IMR-90 (cell line): Measurements from ENCODE around the gene HEPH. TPM values are rescaled to one million over a fixed set of nuclear protein-coding genes. Genes with fewer than 3 reads are reported as not detected.

Experiments
- ATAC-seq: fragments of 200-7000 bp; cut with Tn5 transposase; 2 replicates; pipeline ENCODE4 v1.9.1; 2020; ENCODE audit warnings: low read depth, mild to moderate bottlenecking, moderate library complexity
- BruUV-seq: library from RNA; stranded (reverse); fragments of 400-500 nt; replicated peaks from 2 replicates; lab custom pipeline; 2021; lab: Mats Ljungman, UMichigan
- CTCF ChIA-PET: fragments of 300-600 bp; formaldehyde crosslinking; extraction: SDS; loops from one replicate; lab custom pipeline; 2021; ENCODE audit warnings: antibody characterized with exemption; lab: Yijun Ruan, JAX
- POLR2A ChIA-PET: fragments of 300-600 bp; sonication (Branson Sonifier 250); formaldehyde crosslinking; loops from one replicate; lab custom pipeline; 2022; ENCODE audit warnings: antibody characterized with exemption; ENCODE audit not compliant: unreplicated experiment; lab: Charles Lee
- DNase-seq: peaks from one replicate; pipeline ENCODE4 v3.0.0; 2013
- H2AFZ ChIP-seq: replicated peaks from 2 replicates; pipeline ENCODE3; 2013; ENCODE audit warnings: low read length, mild to moderate bottlenecking; ENCODE audit not compliant: poor library complexity
- H2AK5ac ChIP-seq: 2 replicates; pipeline ENCODE4 v1.6.1; 2013; ENCODE audit warnings: low read depth, low read length, inconsistent platforms
- H2AK9ac ChIP-seq: replicated peaks from 2 replicates; pipeline ENCODE3; 2013; ENCODE audit warnings: mild to moderate bottlenecking, low read depth, low read length, moderate library complexity; ENCODE audit not compliant: poor library complexity
- H2BK120ac ChIP-seq: 2 replicates; pipeline ENCODE4 v1.6.1; 2013; ENCODE audit warnings: low read depth, low read length, inconsistent platforms
- H2BK15ac ChIP-seq: 3 replicates; pipeline ENCODE4 v1.6.1; 2013; ENCODE audit warnings: low read depth, low read length, inconsistent platforms
- H2BK20ac ChIP-seq: 2 replicates; pipeline ENCODE4 v1.6.1; 2013; ENCODE audit warnings: low read depth, mild to moderate bottlenecking, inconsistent platforms, low read length, moderate library complexity
- H2BK5ac ChIP-seq: 2 replicates; pipeline ENCODE4 v1.6.1; 2013; ENCODE audit warnings: mild to moderate bottlenecking, low read depth, low read length, inconsistent platforms; ENCODE audit not compliant: poor library complexity, severe bottlenecking
- H3K14ac ChIP-seq: replicated peaks from 2 replicates; pipeline ENCODE4 v1.6.1; 2013; ENCODE audit warnings: low read depth, low read length, inconsistent platforms
- H3K18ac ChIP-seq: 2 replicates; pipeline ENCODE4 v1.6.1; 2013; ENCODE audit warnings: low read depth, low read length, control low read depth
- H3K23ac ChIP-seq: 2 replicates; pipeline ENCODE4 v1.6.1; 2013; ENCODE audit warnings: low read depth, low read length, inconsistent platforms
- H3K27ac ChIP-seq: 2 replicates; pipeline ENCODE4 v1.5.1; 2013; ENCODE audit warnings: mild to moderate bottlenecking, control low read depth, low read length; ENCODE audit not compliant: insufficient read depth
- H3K27me3 ChIP-seq: 2 replicates; pipeline ENCODE4 v1.6.1; 2013; ENCODE audit warnings: low read length; ENCODE audit not compliant: control insufficient read depth, insufficient read depth
- H3K36me3 ChIP-seq: 2 replicates; pipeline ENCODE4 v1.6.1; 2013; ENCODE audit warnings: low read length, mixed read lengths; ENCODE audit not compliant: control insufficient read depth, insufficient read depth
- H3K4ac ChIP-seq: 2 replicates; pipeline ENCODE4 v1.6.1; 2013; ENCODE audit warnings: low read depth, low read length, inconsistent platforms
- H3K4me1 ChIP-seq: 2 replicates; pipeline ENCODE4 v1.6.1; 2013; ENCODE audit warnings: low read length, mixed read lengths; ENCODE audit not compliant: control insufficient read depth, insufficient read depth
- H3K4me2 ChIP-seq: 2 replicates; pipeline ENCODE4 v1.6.1; 2013; ENCODE audit warnings: low read depth, mild to moderate bottlenecking, control low read depth, low read length, moderate library complexity
- H3K4me3 ChIP-seq: 2 replicates; pipeline ENCODE4 v1.5.1; 2013; ENCODE audit warnings: low read depth, mild to moderate bottlenecking, control low read depth, low read length, moderate library complexity; ENCODE audit not compliant: insufficient read depth
- H3K56ac ChIP-seq: 2 replicates; pipeline ENCODE4 v1.6.1; 2013; ENCODE audit warnings: low read length, inconsistent platforms; ENCODE audit not compliant: insufficient read depth; ENCODE audit errors: extremely low read depth
- H3K79me1 ChIP-seq, 2 experiments: 2 replicates each; pipeline ENCODE4 v1.6.1; 2013; ENCODE audit warnings: low read length in 2 of 2, inconsistent platforms in 1 of 2, low read depth in 1 of 2
- H3K9ac ChIP-seq: 2 replicates; pipeline ENCODE4 v1.6.1; 2013; ENCODE audit warnings: low read depth, low read length, control low read depth
- H3K9me1 ChIP-seq: 2 replicates; pipeline ENCODE4 v1.6.1; 2013; ENCODE audit warnings: low read length, inconsistent platforms; ENCODE audit not compliant: insufficient read depth
- H3K9me3 ChIP-seq: 2 replicates; pipeline ENCODE4 v1.6.1; 2013; ENCODE audit warnings: low read length; ENCODE audit not compliant: control insufficient read depth, insufficient read depth
- H4K20me1 ChIP-seq: 2 replicates; pipeline ENCODE4 v1.6.1; 2013; ENCODE audit warnings: low read length, inconsistent platforms; ENCODE audit not compliant: insufficient read depth
- H4K5ac ChIP-seq: 2 replicates; pipeline ENCODE4 v1.6.1; 2013; ENCODE audit warnings: mild to moderate bottlenecking, low read depth, low read length, control low read depth
- H4K8ac ChIP-seq, 2 experiments: 2 replicates each; pipeline ENCODE4 v1.6.1; 2013; ENCODE audit warnings: low read depth in 2 of 2, low read length in 2 of 2, control low read depth in 1 of 2, inconsistent platforms in 1 of 2
- H4K91ac ChIP-seq: 2 replicates; pipeline ENCODE4 v1.6.1; 2013; ENCODE audit warnings: low read depth, low read length, inconsistent platforms; ENCODE audit not compliant: insufficient read depth
- BHLHE40 ChIP-seq: fragments of 150-350 bp; IDR thresholded peaks from 2 replicates; pipeline ENCODE4 v1.6.1; 2016; ENCODE audit warnings: mild to moderate bottlenecking, low read depth, low read length
- MAFK ChIP-seq: IDR thresholded peaks from 2 replicates; pipeline ENCODE4 v1.6.1; 2012; ENCODE audit warnings: low read depth, low read length, improper control_type of control experiment
- MAZ ChIP-seq: IDR thresholded peaks from 2 replicates; pipeline ENCODE4 v1.6.1; 2012; ENCODE audit warnings: low read depth, mild to moderate bottlenecking, low read length, improper control_type of control experiment, moderate library complexity, borderline replicate concordance
- RAD21 ChIP-seq: IDR thresholded peaks from 2 replicates; pipeline ENCODE4 v1.6.1; 2012; ENCODE audit warnings: low read length, improper control_type of control experiment
- RCOR1 ChIP-seq: IDR thresholded peaks from 2 replicates; pipeline ENCODE4 v1.6.1; 2012; ENCODE audit warnings: mild to moderate bottlenecking, low read length, improper control_type of control experiment; ENCODE audit not compliant: insufficient replicate concordance
- WGBS, 2 experiments: methylation state at CpG; one replicate each; pipeline versions ENCODE4 v1.1.5 to v1.1.7; 2013; ENCODE audit warnings: missing lambda C conversion rate in 2 of 2; ENCODE audit not compliant: insufficient read length in 1 of 2; ENCODE audit errors: extremely low coverage in 2 of 2; 5-methylcytosine and 5-hydroxymethylcytosine counted together
- dilution Hi-C: fragments of 300-500 bp; cut with HindIII; formaldehyde crosslinking; loops from one replicate; pipeline ENCODE4 v1.14.3; 2018; ENCODE audit warnings: low sequenced_read_pairs; ENCODE audit not compliant: unreplicated experiment
- in situ Hi-C: fragments of 300-500 bp; cut with MboI; formaldehyde crosslinking; loops from 3 replicates; pipeline ENCODE4 v1.14.3; 2019; ENCODE audit warnings: low sequenced_read_pairs, inconsistent platforms, mixed read lengths
- intact Hi-C: fragments of 100-400 bp; cut with micrococcal nuclease; formaldehyde crosslinking; loops from 2 replicates; pipeline ENCODE4 v1.10.0; 2022
- polyA plus RNA-seq, 3 experiments: library from polyadenylated mRNA; depleted of rRNA; stranded (reverse); fragments of >200 nt; gene quantifications; 2 replicates each; pipeline ENCODE4 v1.2.3, GENCODE V29; 2012; ENCODE audit warnings: low replicate concordance in 1 of 3
- total RNA-seq: library from RNA; depleted of rRNA; stranded (reverse); fragments of >200 nt; gene quantifications from 2 replicates; pipeline ENCODE4 v1.2.3, GENCODE V29; 2012
- TF ChIP-seq, protein P1 (sequence below): fragments of 150-350 bp; IDR thresholded peaks from 2 replicates; pipeline ENCODE4 v1.6.1; 2016; ENCODE audit warnings: low read depth, mild to moderate bottlenecking, low read length, moderate library complexity, borderline replicate concordance

The HEPH gene
- total and polyA plus RNA-seq, 2 of the 4 experiments (the other 2 are of a cell fraction) = 23.5 to 29.5 TPM

DNA sequence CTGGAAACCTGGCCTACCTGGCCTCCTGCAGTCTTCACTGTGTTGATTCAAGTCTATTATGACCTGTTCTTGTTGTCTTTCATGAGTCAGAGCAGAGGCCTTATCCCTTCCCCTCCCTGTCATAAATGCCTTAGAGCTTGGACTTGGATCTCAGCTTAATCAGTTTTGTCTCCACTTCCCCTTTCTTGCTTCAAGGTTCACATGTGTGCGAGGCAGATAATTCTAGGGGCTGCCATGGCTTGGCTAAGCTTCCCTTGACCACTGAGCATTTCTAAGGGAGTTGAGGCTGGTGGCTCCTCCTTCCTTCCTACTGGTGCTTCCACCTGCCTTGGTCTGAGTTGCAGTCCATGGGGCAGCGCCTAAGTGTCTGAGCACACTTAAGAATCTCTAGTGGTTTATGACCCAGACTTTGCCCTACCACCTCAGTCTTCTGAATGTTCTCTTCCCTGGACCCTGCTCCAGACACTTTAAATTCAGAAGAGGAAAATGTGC is 1.7 kb upstream of the HEPH start:
- POLR2A ChIA-PET = no interaction called here

More for the DNA sequence above, 1.7 kb upstream of the HEPH start:
- Histone ChIP-seq H3K79me1 (no peaks in the 10 kb centered on the region; a peak in 1 of 4 replicates), H3K9ac (no peak overlapping the region), H3K27me3 (no peaks in the 10 kb centered on the region; the same call in 1 of the 2 replicates), H2BK15ac (no peak overlapping the region), H3K9me1 (no peaks in the 10 kb centered on the region), H3K4me3 (no peak overlapping the region), H3K4me2 (no peak overlapping the region), H2AK9ac (no peak overlapping the region), H3K18ac (no peak overlapping the region), H2AFZ (no peak overlapping the region), H3K56ac (no peak overlapping the region), H2BK20ac (no peak overlapping the region), H3K36me3 (no peaks in the 10 kb centered on the region), H2AK5ac (no peak overlapping the region), H3K23ac (no peak overlapping the region), H3K9me3 (no peaks in the 10 kb centered on the region), H3K14ac (no peak overlapping the region), H4K5ac (no peak overlapping the region), H4K8ac (no peak overlapping the region), H3K4me1 (no peaks in the 10 kb centered on the region), H3K4ac (no peak overlapping the region), H2BK5ac (no peak overlapping the region), H4K20me1 (no peaks in the 10 kb centered on the region), H4K91ac (no peak overlapping the region), H3K27ac (no peak overlapping the region), H2BK120ac (no peak overlapping the region)
- CTCF ChIA-PET = no interaction called here
- TF ChIP-seq RAD21 (no peak), MAZ (no peak), BHLHE40 (no peak), MAFK (no peak), RCOR1 (no peak)
- TF ChIP-seq, protein P1, sequence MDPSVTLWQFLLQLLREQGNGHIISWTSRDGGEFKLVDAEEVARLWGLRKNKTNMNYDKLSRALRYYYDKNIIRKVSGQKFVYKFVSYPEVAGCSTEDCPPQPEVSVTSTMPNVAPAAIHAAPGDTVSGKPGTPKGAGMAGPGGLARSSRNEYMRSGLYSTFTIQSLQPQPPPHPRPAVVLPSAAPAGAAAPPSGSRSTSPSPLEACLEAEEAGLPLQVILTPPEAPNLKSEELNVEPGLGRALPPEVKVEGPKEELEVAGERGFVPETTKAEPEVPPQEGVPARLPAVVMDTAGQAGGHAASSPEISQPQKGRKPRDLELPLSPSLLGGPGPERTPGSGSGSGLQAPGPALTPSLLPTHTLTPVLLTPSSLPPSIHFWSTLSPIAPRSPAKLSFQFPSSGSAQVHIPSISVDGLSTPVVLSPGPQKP = no peak
- in situ Hi-C loops = no loop called here
- intact Hi-C loops = no loop called here
- WGBS, 2 experiments = no CpG with 5 or more reads among the region's 2 CpGs
- no peak for DNase-seq
- BruUV-seq = no TSS peak
- ATAC-seq = no peak
- dilution Hi-C loops = no loop called here
